Measurements from ENCODE around the gene MFAP3.
"Not testable (repeated sequence)": the region's sequence is repeated elsewhere in the genome, so short reads cannot be mapped to it uniquely, and the experiment has no call there.

MFAP3 gene

GRCh38 chr5:154038707-154039457, at the start of gene MFAP3, which contains the start of gene FAM114A2:
MFAP3 (plus strand) TSS chr5:154038967; CDS start chr5:154049723, 10,756 bp downstream.
FAM114A2 (minus strand) TSS chr5:154038910; CDS start chr5:154034953, 3,957 bp downstream.
- peak; percentile 89 to 90 for DNase-seq

- DNase-seq, result no peak
Observed at GRCh38 chr5:153991168-153991567, 47.6 kb upstream of the MFAP3 start.

GRCh38 chr5:153998010-153998409, 40.8 kb upstream of the MFAP3 start:
- DNase-seq, result no peak

GRCh38 chr5:153998768-153999167, 40.0 kb upstream of the MFAP3 start:
- DNase-seq, result no peak

- DNase-seq, result no peak
Observed at GRCh38 chr5:153999995-154000394, 38.8 kb upstream of the MFAP3 start.

GRCh38 chr5:154000703-154001102, 38.1 kb upstream of the MFAP3 start:
- DNase-seq, result no peak

GRCh38 chr5:154002093-154002492, 36.7 kb upstream of the MFAP3 start:
- no peak for DNase-seq

GRCh38 chr5:154002511-154003020, 36.2 kb upstream of the MFAP3 start:
- DNase-seq, result no peak

GRCh38 chr5:154005648-154006047, 33.1 kb upstream of the MFAP3 start:
- no peak for DNase-seq

- DNase-seq, result no peak
Observed at GRCh38 chr5:154010660-154011059, 28.1 kb upstream of the MFAP3 start.

GRCh38 chr5:154015071-154015693, 23.6 kb upstream of the MFAP3 start:
- no peak for DNase-seq

GRCh38 chr5:154018919-154019318, 19.8 kb upstream of the MFAP3 start:
- DNase-seq, result not testable (repeated sequence)

- no peak for DNase-seq
Observed at GRCh38 chr5:154025951-154026350, 12.8 kb upstream of the MFAP3 start.

GRCh38 chr5:154031937-154032489, 6.8 kb upstream of the MFAP3 start:
- no peak for DNase-seq

GRCh38 chr5:154034944-154035343, 3.8 kb upstream of the MFAP3 start:
- DNase-seq, result no peak

GRCh38 chr5:154038261-154038706, 483 bp upstream of the MFAP3 start:
- DNase-seq, result peak in 1 of 2 donors; percentile 29

GRCh38 chr5:154039458-154039829, 677 bp downstream of the MFAP3 start:
- DNase-seq, result no peak

- no peak for DNase-seq
Observed at GRCh38 chr5:154042766-154043165, 4.0 kb downstream of the MFAP3 start.

- DNase-seq, result no peak
Observed at GRCh38 chr5:154044099-154044498, 5.3 kb downstream of the MFAP3 start.

- DNase-seq, result no peak
Observed at GRCh38 chr5:154044581-154044980, 5.8 kb downstream of the MFAP3 start.

GRCh38 chr5:154046486-154046885, 7.7 kb downstream of the MFAP3 start:
- no peak for DNase-seq

- no peak for DNase-seq
Observed at GRCh38 chr5:154047324-154047723, 8.6 kb downstream of the MFAP3 start.

GRCh38 chr5:154049636-154050035, 10.9 kb downstream of the MFAP3 start:
- DNase-seq, result no peak

- no peak for DNase-seq
Observed at GRCh38 chr5:154053468-154053867, 14.7 kb downstream of the MFAP3 start.
